SK-N-SH treated with all-trans-retinoic acid at 6 μM for 48 hours (cell line): ENCODE results near the gene PROZ.

Experiments used
- ARNTL ChIP-seq: fragments of 450-650 bp; formaldehyde crosslinking; IDR thresholded peaks from 2 replicates; pipeline ENCODE4 v1.5.0; 2020; ENCODE audit warnings: low read depth, mild to moderate bottlenecking, moderate library complexity, borderline replicate concordance
- BACH2 ChIP-seq: fragments of 250-450 bp; sonication (Bioruptor Pico); IDR thresholded peaks from 2 replicates; pipeline ENCODE4 v1.9.0; 2021; ENCODE audit warnings: mild to moderate bottlenecking, borderline replicate concordance
- CREB5 ChIP-seq: fragments of 250-450 bp; sonication (Bioruptor Pico); IDR thresholded peaks from 2 replicates; pipeline ENCODE4 v1.5.1; 2020; ENCODE audit warnings: low read depth, mild to moderate bottlenecking, moderate library complexity
- CSDC2 ChIP-seq: fragments of 250-450 bp; sonication (Bioruptor Pico); IDR thresholded peaks from 2 replicates; pipeline ENCODE4 v1.5.0; 2020; ENCODE audit warnings: mild to moderate bottlenecking, moderate library complexity
- CSRNP3 ChIP-seq: fragments of 250-450 bp; sonication (Bioruptor Pico); IDR thresholded peaks from 2 replicates; pipeline ENCODE4 v1.5.1; 2021; ENCODE audit warnings: mild to moderate bottlenecking, moderate library complexity
- ESRRG ChIP-seq: fragments of 250-450 bp; sonication (Bioruptor Pico); IDR thresholded peaks from 2 replicates; pipeline ENCODE4 v1.6.1; 2021; ENCODE audit warnings: mild to moderate bottlenecking
- OSR1 ChIP-seq: fragments of 250-450 bp; sonication (Bioruptor Pico); IDR thresholded peaks from 2 replicates; pipeline ENCODE4 v1.8.0; 2022; ENCODE audit warnings: moderate library complexity, mild to moderate bottlenecking, inconsistent platforms
- PATZ1 ChIP-seq: fragments of 250-450 bp; sonication (Bioruptor Pico); IDR thresholded peaks from 2 replicates; pipeline ENCODE4 v1.8.0; 2020; ENCODE audit warnings: mild to moderate bottlenecking, moderate library complexity, borderline replicate concordance
- POU6F1 ChIP-seq: fragments of 250-450 bp; sonication (Bioruptor Pico); IDR thresholded peaks from 2 replicates; pipeline ENCODE4 v1.8.0; 2021; ENCODE audit warnings: low read depth, mild to moderate bottlenecking, moderate library complexity, borderline replicate concordance
- RARB ChIP-seq: fragments of 250-450 bp; sonication (Bioruptor Pico); IDR thresholded peaks from 2 replicates; pipeline ENCODE4 v1.8.0; 2021; ENCODE audit warnings: mild to moderate bottlenecking, moderate library complexity
- TSHZ2 ChIP-seq: fragments of 250-450 bp; sonication (Bioruptor Pico); IDR thresholded peaks from 2 replicates; pipeline ENCODE4 v1.5.0; 2020; ENCODE audit warnings: mild to moderate bottlenecking, moderate library complexity
- ZC3H10 ChIP-seq: fragments of 250-450 bp; sonication (Bioruptor Pico); IDR thresholded peaks from 2 replicates; pipeline ENCODE4 v1.5.1; 2021; ENCODE audit warnings: mild to moderate bottlenecking, moderate library complexity
- ZFP3 ChIP-seq: fragments of 250-450 bp; sonication (Bioruptor Pico); IDR thresholded peaks from 2 replicates; pipeline ENCODE4 v1.5.0; 2020; ENCODE audit warnings: mild to moderate bottlenecking, moderate library complexity
- ZNF70 ChIP-seq: fragments of 450-650 bp; formaldehyde crosslinking; IDR thresholded peaks from 2 replicates; pipeline ENCODE4 v1.5.0; 2020; ENCODE audit warnings: mild to moderate bottlenecking, moderate library complexity

- TF ChIP-seq PATZ1 (no peak), ZNF70 (CRISPR knock-in tag) (no peak), CSRNP3 (no peak), RARB (no peak), ZFP3 (CRISPR knock-in tag) (no peak), BACH2 (CRISPR knock-in tag) (no peak), ARNTL (CRISPR knock-in tag) (no peak), ESRRG (CRISPR knock-in tag) (no peak), OSR1 (CRISPR knock-in tag) (no peak), TSHZ2 (CRISPR knock-in tag) (no peak), POU6F1 (CRISPR knock-in tag) (no peak), CSDC2 (CRISPR knock-in tag) (no peak), CREB5 (CRISPR knock-in tag) (no peak), ZC3H10 (CRISPR knock-in tag) (no peak)
Measured at GRCh38 chr13:113203507-113204377, 45.3 kb downstream of the PROZ start.
